HEK293 (cell line): ENCODE measurements around the gene KANSL1L.

Source experiments
- CTCF ChIA-PET: fragments of 350-600 bp; formaldehyde crosslinking; extraction: SDS; loops from one replicate; lab custom pipeline; 2021; ENCODE audit warnings: antibody characterized with exemption; lab: Yijun Ruan, JAX
- POLR2A ChIA-PET: fragments of 300-600 bp; formaldehyde crosslinking; extraction: SDS; loops from one replicate; lab custom pipeline; 2020; ENCODE audit warnings: antibody characterized with exemption, inconsistent platforms; lab: Yijun Ruan, JAX
- H3K27ac ChIP-seq: fragments of 200-500 bp; sonication (Bioruptor generic); 2 replicates; pipeline ENCODE4 v1.5.1; 2014; ENCODE audit warnings: low read depth, low read length, control low read depth, inconsistent platforms; ENCODE audit errors: extremely low read depth
- H3K36me3 ChIP-seq, 2 experiments: fragments of 200-500 bp in 1 of 2; sonication (Bioruptor generic) in 1 of 2; 1 replicate in 1 of 2; 2 replicates in 1 of 2; pipeline ENCODE4 v1.5.1; 2014 to 2017; ENCODE audit warnings: inconsistent platforms in 2 of 2, low read length in 2 of 2; ENCODE audit not compliant: control insufficient read depth in 2 of 2, insufficient read depth in 1 of 2
- H3K4me1 ChIP-seq: fragments of 200-500 bp; sonication (Bioruptor generic); 2 replicates; pipeline ENCODE4 v1.5.1; 2014; ENCODE audit warnings: mild to moderate bottlenecking, low read length, inconsistent platforms; ENCODE audit not compliant: control insufficient read depth, insufficient read depth
- H3K4me3 ChIP-seq: 2 replicates; pipeline ENCODE4 v1.5.1; 2011; ENCODE audit warnings: low read depth, mild to moderate bottlenecking, control low read depth, low read length, moderate library complexity
- H3K9me3 ChIP-seq: fragments of 200-500 bp; sonication (Bioruptor generic); 2 replicates; pipeline ENCODE4 v1.5.1; 2014; ENCODE audit warnings: low read depth, low read length, inconsistent platforms; ENCODE audit not compliant: control insufficient read depth, insufficient read depth
- HOXC10 ChIP-seq: sonication (generic); formaldehyde crosslinking; IDR thresholded peaks from 2 replicates; pipeline ENCODE4 v1.8.1; 2023; ENCODE audit warnings: mild to moderate bottlenecking, missing genetic modification reagents
- PATZ1 ChIP-seq: fragments of 450-650 bp; formaldehyde crosslinking; IDR thresholded peaks from 2 replicates; pipeline ENCODE4 v1.5.1; 2016; ENCODE audit warnings: missing biosample characterization, missing genetic modification characterization
- PRDM1 ChIP-seq: fragments of 450-650 bp; formaldehyde crosslinking; IDR thresholded peaks from 2 replicates; pipeline ENCODE4; 2016; ENCODE audit warnings: missing biosample characterization, missing genetic modification characterization
- REPIN1 ChIP-seq: fragments of 450-650 bp; formaldehyde crosslinking; IDR thresholded peaks from 2 replicates; pipeline ENCODE4 v1.5.1; 2017; ENCODE audit warnings: missing biosample characterization, missing genetic modification characterization, low read depth
- ZBTB6 ChIP-seq: fragments of 450-650 bp; formaldehyde crosslinking; IDR thresholded peaks from 2 replicates; pipeline ENCODE4 v1.5.1; 2017; ENCODE audit warnings: missing biosample characterization, missing genetic modification characterization
- ZFHX2 ChIP-seq: fragments of 450-650 bp; formaldehyde crosslinking; conservative IDR thresholded peaks from 2 replicates; pipeline ENCODE4 v1.5.1; 2016; ENCODE audit warnings: missing biosample characterization, missing genetic modification characterization
- ZNF114 ChIP-seq: fragments of 450-650 bp; formaldehyde crosslinking; IDR thresholded peaks from 2 replicates; pipeline ENCODE4 v1.5.0; 2017; ENCODE audit warnings: missing biosample characterization, missing genetic modification characterization
- ZNF19 ChIP-seq: fragments of 450-650 bp; formaldehyde crosslinking; IDR thresholded peaks from 2 replicates; pipeline ENCODE4; 2016; ENCODE audit warnings: missing biosample characterization, missing genetic modification characterization, low read depth
- ZNF302 ChIP-seq: fragments of 450-650 bp; formaldehyde crosslinking; IDR thresholded peaks from 2 replicates; pipeline ENCODE4 v1.5.1; 2016; ENCODE audit warnings: missing biosample characterization, missing genetic modification characterization, low read depth
- ZNF416 ChIP-seq: fragments of 450-650 bp; formaldehyde crosslinking; IDR thresholded peaks from 2 replicates; pipeline ENCODE4 v1.5.1; 2016; ENCODE audit warnings: missing biosample characterization, missing genetic modification characterization
- ZNF513 ChIP-seq: fragments of 450-650 bp; IDR thresholded peaks from 2 replicates; pipeline ENCODE4 v1.5.1; 2018; ENCODE audit warnings: missing biosample characterization, missing genetic modification characterization
- ZNF521 ChIP-seq: fragments of 450-650 bp; formaldehyde crosslinking; IDR thresholded peaks from 2 replicates; pipeline ENCODE4 v1.5.1; 2017; ENCODE audit warnings: missing biosample characterization, mild to moderate bottlenecking, missing genetic modification characterization
- ZNF548 ChIP-seq: fragments of 450-650 bp; formaldehyde crosslinking; IDR thresholded peaks from 2 replicates; pipeline ENCODE4 v1.5.1; 2016; ENCODE audit warnings: missing biosample characterization, missing genetic modification characterization
- ZNF561 ChIP-seq: fragments of 450-650 bp; IDR thresholded peaks from 2 replicates; pipeline ENCODE4 v1.5.1; 2018; ENCODE audit warnings: missing biosample characterization, missing genetic modification characterization, borderline replicate concordance
- ZNF580 ChIP-seq: fragments of 450-650 bp; formaldehyde crosslinking; IDR thresholded peaks from 2 replicates; pipeline ENCODE4 v1.5.1; 2016; ENCODE audit warnings: missing biosample characterization, missing genetic modification characterization
- ZNF585B ChIP-seq: fragments of 450-650 bp; formaldehyde crosslinking; IDR thresholded peaks from 2 replicates; pipeline ENCODE4 v1.5.1; 2016; ENCODE audit warnings: missing biosample characterization, missing genetic modification characterization
- ZNF670 ChIP-seq: fragments of 450-650 bp; formaldehyde crosslinking; IDR thresholded peaks from 2 replicates; pipeline ENCODE4 v1.5.1; 2016; ENCODE audit warnings: missing biosample characterization, missing genetic modification characterization, low read depth
- ZSCAN16 ChIP-seq: fragments of 450-650 bp; formaldehyde crosslinking; IDR thresholded peaks from 2 replicates; pipeline ENCODE4 v1.5.1; 2016; ENCODE audit warnings: missing biosample characterization, missing genetic modification characterization
- ZSCAN18 ChIP-seq: fragments of 450-650 bp; formaldehyde crosslinking; IDR thresholded peaks from 2 replicates; pipeline ENCODE4 v1.5.1; 2016; ENCODE audit warnings: missing biosample characterization, missing genetic modification characterization

The KANSL1L gene

GRCh38 chr2:210063306-210063705 is 107.9 kb downstream of the KANSL1L start (continued):
- no peak for TF ChIP-seq ZNF585B (tag by site-specific recombination)
- no peak for TF ChIP-seq ZNF670 (tag by site-specific recombination)

GRCh38 chr2:210055825-210056224 is 115.4 kb downstream of the KANSL1L start:
- ChIA-PET POLR2A (no interaction called here), CTCF (no interaction called here)
- no peaks in the 10 kb centered on the region; the same call in 1 of the 2 replicates for H3K9me3 ChIP-seq
- H3K36me3 ChIP-seq: peaks cover 0 to 5% of the 10 kb centered on the region in 2 experiments; a peak in 1 of 3 replicates
- no peak overlapping the region for H3K4me3 ChIP-seq
- no peak overlapping the region for H3K27ac ChIP-seq
- H3K4me1 ChIP-seq: no peaks in the 10 kb centered on the region
- TF ChIP-seq ZNF416 (tag by site-specific recombination): no peak
- peak; percentile 68 for TF ChIP-seq ZNF585B (tag by site-specific recombination)
- TF ChIP-seq, all 188 proteins: peak for 1

- TF ChIP-seq ZSCAN18: no peak
- no peak for TF ChIP-seq ZBTB6 (tag by site-specific recombination)
- 0 out of 2 replicates have a peak, but pooled peaks have one; percentile 42 for TF ChIP-seq PRDM1 (tag by site-specific recombination)
- TF ChIP-seq ZNF548 (tag by site-specific recombination): no peak
- H3K4me1 ChIP-seq: no peaks in the 10 kb centered on the region
- CTCF ChIA-PET: interaction anchor here (0.7 kb wide), 1 partner anchor 142 kb away, joined by 7 read pairs; no protein-coding TSS in a partner anchor
- H3K27ac ChIP-seq: no peak overlapping the region
- H3K36me3 ChIP-seq: peaks cover 0 to 5% of the 10 kb centered on the region in 2 experiments; a peak in 1 of 3 replicates
- POLR2A ChIA-PET: no interaction called here
- H3K4me3 ChIP-seq: no peak overlapping the region
- H3K9me3 ChIP-seq: no peaks in the 10 kb centered on the region; the same call in 1 of the 2 replicates
These were observed 116.5 kb downstream of the KANSL1L start for GRCh38 chr2:210054696-210055095.

- Histone ChIP-seq H3K36me3 (peaks cover 0 to 9% of the 10 kb centered on the region in 2 experiments; a peak in 1 of 3 replicates), H3K4me3 (no peak overlapping the region), H3K4me1 (no peaks in the 10 kb centered on the region), H3K27ac (no peak overlapping the region), H3K9me3 (no peaks in the 10 kb centered on the region; the same call in 1 of the 2 replicates)
- TF ChIP-seq ZNF114 (tag by site-specific recombination) (no peak), PATZ1 (tag by site-specific recombination) (no peak), PRDM1 (tag by site-specific recombination) (no peak)
- POLR2A ChIA-PET: no interaction called here
- CTCF ChIA-PET: interaction anchor here (1.2 kb wide), 1 partner anchor 23 kb away, joined by 4 read pairs; no protein-coding TSS in a partner anchor
These were observed 120.3 kb downstream of the KANSL1L start for GRCh38 chr2:210050885-210051284.

- Histone ChIP-seq H3K4me1 (no peaks in the 10 kb centered on the region), H3K27ac (no peak overlapping the region), H3K9me3 (no peaks in the 10 kb centered on the region; the same call in 1 of the 2 replicates), H3K4me3 (no peak overlapping the region), H3K36me3 (peaks cover 0 to 11% of the 10 kb centered on the region in 2 experiments; a peak in 1 of 3 replicates)
- ChIA-PET POLR2A (no interaction called here), CTCF (interaction anchor here (1.2 kb wide), 1 partner anchor 145 kb away, joined by 3 read pairs; no protein-coding TSS in a partner anchor)
- TF ChIP-seq ZNF580 (tag by site-specific recombination): no peak
- no peak for TF ChIP-seq REPIN1 (tag by site-specific recombination)
- TF ChIP-seq ZSCAN16: no peak
- no peak for TF ChIP-seq ZNF521 (tag by site-specific recombination)
- TF ChIP-seq ZNF561 (tag by site-specific recombination): no peak
- TF ChIP-seq HOXC10 (CRISPR knock-in tag): no peak
- TF ChIP-seq ZNF670 (tag by site-specific recombination): no peak
- TF ChIP-seq ZFHX2: no peak
- TF ChIP-seq ZNF513: no peak
- TF ChIP-seq ZNF19 (tag by site-specific recombination): no peak
- no peak for TF ChIP-seq ZNF302 (tag by site-specific recombination)
These were observed 121.4 kb downstream of the KANSL1L start for GRCh38 chr2:210049831-210050230.
